GM12878 (cell line): ENCODE measurements around the gene SAMD4A. TPM values are rescaled to one million over a fixed set of nuclear protein-coding genes. Genes with fewer than 3 reads are reported as not detected.

Experiments used
- CREM ChIP-seq: IDR thresholded peaks from 2 replicates; pipeline ENCODE4 v1.6.1; 2014; ENCODE audit warnings: antibody characterized with exemption, low read depth
- EED ChIP-seq: sonication (generic); IDR thresholded peaks from 2 replicates; pipeline ENCODE4 v1.6.1; 2016; ENCODE audit warnings: antibody characterized with exemption, low read depth
- ESRRA ChIP-seq: IDR thresholded peaks from 2 replicates; pipeline ENCODE4 v1.6.1; 2012; ENCODE audit warnings: mild to moderate bottlenecking, low read length, improper control_type of control experiment
- FOXM1 ChIP-seq: IDR thresholded peaks from 2 replicates; pipeline ENCODE4 v1.6.1; 2012; ENCODE audit warnings: low read depth, mild to moderate bottlenecking, inconsistent platforms, low read length, moderate library complexity
- NFXL1 ChIP-seq: fragments of 450-650 bp; IDR thresholded peaks from 2 replicates; pipeline ENCODE4 v1.6.1; 2017; ENCODE audit warnings: antibody characterized with exemption, mild to moderate bottlenecking, borderline replicate concordance
- NR2F1 ChIP-seq: fragments of 450-650 bp; conservative IDR thresholded peaks from 2 replicates; pipeline ENCODE4 v1.6.1; 2017; ENCODE audit warnings: mild to moderate bottlenecking
- RAD51 ChIP-seq: fragments of 450-650 bp; IDR thresholded peaks from 2 replicates; pipeline ENCODE4 v1.6.1; 2016; ENCODE audit warnings: moderate library complexity, mild to moderate bottlenecking, inconsistent platforms
- RELA ChIP-seq: fragments of 450-650 bp; IDR thresholded peaks from 2 replicates; pipeline ENCODE4 v1.8.0; 2014; ENCODE audit warnings: borderline replicate concordance; ENCODE audit not compliant: partially characterized antibody
- SMAD5 ChIP-seq: IDR thresholded peaks from 2 replicates; pipeline ENCODE4 v1.6.1; 2016; ENCODE audit warnings: antibody characterized with exemption, low read depth
- SPI1 ChIP-seq: IDR thresholded peaks from 2 replicates; pipeline ENCODE4 v1.6.1; 2011; ENCODE audit warnings: low read depth, mild to moderate bottlenecking, low read length, moderate library complexity, borderline replicate concordance; ENCODE audit not compliant: insufficient read depth
- polyA plus RNA-seq, 11 experiments: library from polyadenylated mRNA; depleted of rRNA in 4 of 11; unstranded in 6 of 11; stranded (reverse) in 5 of 11; fragments of >200 nt; fragmentation: Nextera tagmentation in 4 of 11; fragmentation: Illumina TruSeq in 1 of 11; extraction: Ambion mirVana in 4 of 11; extraction: Trizol in 1 of 11; gene quantifications; 1 replicate in 1 of 11; 2 replicates in 10 of 11; pipeline versions ENCODE4 v1.2.1 to v1.2.3, GENCODE V29; 2011 to 2016; ENCODE audit warnings: inconsistent platforms in 2 of 11, missing spikeins in 2 of 11, low read depth in 1 of 11
- total RNA-seq, 4 experiments: library from RNA; depleted of rRNA in 3 of 4; stranded (reverse); fragments of >200 nt in 3 of 4; fragmentation: Illumina TruSeq in 1 of 4; extraction: Trizol in 1 of 4; gene quantifications; 2 replicates each; pipeline versions ENCODE4 v1.2.1 to v1.2.3, GENCODE V29; 2013 to 2021
- TF ChIP-seq, protein P1 (sequence below): fragments of 450-650 bp; IDR thresholded peaks from 2 replicates; pipeline ENCODE4 v1.6.1; 2017; ENCODE audit warnings: mild to moderate bottlenecking
- TF ChIP-seq, protein P2 (sequence below): fragments of 450-650 bp; formaldehyde crosslinking; IDR thresholded peaks from 2 replicates; pipeline ENCODE4 v1.5.0; 2022; ENCODE audit warnings: mild to moderate bottlenecking, missing genetic modification characterization
- TF ChIP-seq, protein P3 (sequence below): IDR thresholded peaks from 2 replicates; pipeline ENCODE4 v1.6.1; 2012; ENCODE audit warnings: low read depth, low read length, improper control_type of control experiment

Gene SAMD4A
- total and polyA plus RNA-seq, 10 of the 15 experiments (the other 5 are each of a cell fraction or from before 2014, with no cell fraction given), result 0.05 to 0.56 (median 0.31) TPM

DNA sequence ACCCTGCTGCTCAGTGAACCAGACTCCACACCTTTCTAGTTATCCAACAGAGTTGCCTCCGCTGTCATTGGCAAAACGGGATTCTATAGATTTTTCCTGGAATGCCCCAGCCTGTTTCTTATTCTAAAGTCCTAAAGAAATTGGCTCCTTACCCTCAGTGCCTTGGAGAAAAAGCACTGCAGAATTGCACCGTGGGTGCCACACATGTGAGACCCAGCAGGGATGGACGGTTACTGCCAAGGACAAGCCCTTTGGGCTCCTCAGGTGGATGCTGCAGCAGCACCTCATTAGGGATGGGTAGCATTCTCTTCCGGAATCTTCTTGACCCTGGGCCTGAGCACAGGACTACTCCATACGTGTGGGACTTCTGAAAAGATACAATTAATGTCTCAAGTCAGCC is 214.2 kb downstream of the SAMD4A start (continued):
- TF ChIP-seq, protein P1, sequence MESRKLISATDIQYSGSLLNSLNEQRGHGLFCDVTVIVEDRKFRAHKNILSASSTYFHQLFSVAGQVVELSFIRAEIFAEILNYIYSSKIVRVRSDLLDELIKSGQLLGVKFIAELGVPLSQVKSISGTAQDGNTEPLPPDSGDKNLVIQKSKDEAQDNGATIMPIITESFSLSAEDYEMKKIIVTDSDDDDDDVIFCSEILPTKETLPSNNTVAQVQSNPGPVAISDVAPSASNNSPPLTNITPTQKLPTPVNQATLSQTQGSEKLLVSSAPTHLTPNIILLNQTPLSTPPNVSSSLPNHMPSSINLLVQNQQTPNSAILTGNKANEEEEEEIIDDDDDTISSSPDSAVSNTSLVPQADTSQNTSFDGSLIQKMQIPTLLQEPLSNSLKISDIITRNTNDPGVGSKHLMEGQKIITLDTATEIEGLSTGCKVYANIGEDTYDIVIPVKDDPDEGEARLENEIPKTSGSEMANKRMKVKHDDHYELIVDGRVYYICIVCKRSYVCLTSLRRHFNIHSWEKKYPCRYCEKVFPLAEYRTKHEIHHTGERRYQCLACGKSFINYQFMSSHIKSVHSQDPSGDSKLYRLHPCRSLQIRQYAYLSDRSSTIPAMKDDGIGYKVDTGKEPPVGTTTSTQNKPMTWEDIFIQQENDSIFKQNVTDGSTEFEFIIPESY, result no peak
- TF ChIP-seq ESRRA (no peak), SMAD5 (no peak), RELA (no peak), NFXL1 (no peak), CREM (no peak), EED (no peak), RAD51 (no peak), NR2F1 (no peak), FOXM1 (no peak), SPI1 (no peak)
- TF ChIP-seq, protein P2, sequence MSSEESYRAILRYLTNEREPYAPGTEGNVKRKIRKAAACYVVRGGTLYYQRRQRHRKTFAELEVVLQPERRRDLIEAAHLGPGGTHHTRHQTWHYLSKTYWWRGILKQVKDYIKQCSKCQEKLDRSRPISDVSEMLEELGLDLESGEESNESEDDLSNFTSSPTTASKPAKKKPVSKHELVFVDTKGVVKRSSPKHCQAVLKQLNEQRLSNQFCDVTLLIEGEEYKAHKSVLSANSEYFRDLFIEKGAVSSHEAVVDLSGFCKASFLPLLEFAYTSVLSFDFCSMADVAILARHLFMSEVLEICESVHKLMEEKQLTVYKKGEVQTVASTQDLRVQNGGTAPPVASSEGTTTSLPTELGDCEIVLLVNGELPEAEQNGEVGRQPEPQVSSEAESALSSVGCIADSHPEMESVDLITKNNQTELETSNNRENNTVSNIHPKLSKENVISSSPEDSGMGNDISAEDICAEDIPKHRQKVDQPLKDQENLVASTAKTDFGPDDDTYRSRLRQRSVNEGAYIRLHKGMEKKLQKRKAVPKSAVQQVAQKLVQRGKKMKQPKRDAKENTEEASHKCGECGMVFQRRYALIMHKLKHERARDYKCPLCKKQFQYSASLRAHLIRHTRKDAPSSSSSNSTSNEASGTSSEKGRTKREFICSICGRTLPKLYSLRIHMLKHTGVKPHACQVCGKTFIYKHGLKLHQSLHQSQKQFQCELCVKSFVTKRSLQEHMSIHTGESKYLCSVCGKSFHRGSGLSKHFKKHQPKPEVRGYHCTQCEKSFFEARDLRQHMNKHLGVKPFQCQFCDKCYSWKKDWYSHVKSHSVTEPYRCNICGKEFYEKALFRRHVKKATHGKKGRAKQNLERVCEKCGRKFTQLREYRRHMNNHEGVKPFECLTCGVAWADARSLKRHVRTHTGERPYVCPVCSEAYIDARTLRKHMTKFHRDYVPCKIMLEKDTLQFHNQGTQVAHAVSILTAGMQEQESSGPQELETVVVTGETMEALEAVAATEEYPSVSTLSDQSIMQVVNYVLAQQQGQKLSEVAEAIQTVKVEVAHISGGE (CRISPR knock-in tag), result no peak
- TF ChIP-seq, protein P3, sequence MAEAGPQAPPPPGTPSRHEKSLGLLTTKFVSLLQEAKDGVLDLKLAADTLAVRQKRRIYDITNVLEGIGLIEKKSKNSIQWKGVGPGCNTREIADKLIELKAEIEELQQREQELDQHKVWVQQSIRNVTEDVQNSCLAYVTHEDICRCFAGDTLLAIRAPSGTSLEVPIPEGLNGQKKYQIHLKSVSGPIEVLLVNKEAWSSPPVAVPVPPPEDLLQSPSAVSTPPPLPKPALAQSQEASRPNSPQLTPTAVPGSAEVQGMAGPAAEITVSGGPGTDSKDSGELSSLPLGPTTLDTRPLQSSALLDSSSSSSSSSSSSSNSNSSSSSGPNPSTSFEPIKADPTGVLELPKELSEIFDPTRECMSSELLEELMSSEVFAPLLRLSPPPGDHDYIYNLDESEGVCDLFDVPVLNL, result no peak
